Heart left ventricle (tissue), 13 donors: ENCODE results near the gene PPP1R11.

Experiments used
- POLR2A ChIP-seq, 2 donors: fragments of 450-650 bp; IDR thresholded peaks; one replicate each; pipeline ENCODE4 v1.6.1; 2017; ENCODE audit warnings: antibody characterized with exemption in 2 of 2, mild to moderate bottlenecking in 2 of 2, moderate library complexity in 2 of 2
- TF ChIP-seq, protein P1 (sequence below), 12 donors: fragments of 200-600 bp; sonication (generic) in 4 of 12; IDR thresholded peaks; one replicate each; pipeline versions ENCODE4 v1.5.0 to v1.8.0; 2018 to 2022; ENCODE audit warnings: antibody characterized with exemption in 12 of 12, mild to moderate bottlenecking in 5 of 12
- donor health status: ischemic (EF 13 %, LVEDD 7.1; RV severe dilation, severe dysfunction).
- donor health status: DM: no; HTN: yes; CAD: no.
- donor health status: DM: no; HTN: no; CAD: no.
- donor health status: ischemic (EF 25% LVEDD 6.9; RV normal size, moderate dysfunction).
- donor health status: ischemic (EF 25% LVEDD 5.7; RV mildly dilated, moderate dysfunction).
- donor health status: ischemic (EF 35%, LVEDD 5.7; RV mildly dilated, moderate dysfunction).
- donor health status: nonischemic (EF 11% LVEDD 7.7; RV severe dilation, severe dysfunction).
- donor health status: DM: yes; HTN: yes; CAD: no.
- donor health status: PGD.
- donor health status: ischemic (EF 29% LVEDD 5.4; RV normal size, mild dysfunction).
- donor health status: nonischemic (EF 23%, LVEDD 6.1; RV moderate dilation, normal function).

DNA sequence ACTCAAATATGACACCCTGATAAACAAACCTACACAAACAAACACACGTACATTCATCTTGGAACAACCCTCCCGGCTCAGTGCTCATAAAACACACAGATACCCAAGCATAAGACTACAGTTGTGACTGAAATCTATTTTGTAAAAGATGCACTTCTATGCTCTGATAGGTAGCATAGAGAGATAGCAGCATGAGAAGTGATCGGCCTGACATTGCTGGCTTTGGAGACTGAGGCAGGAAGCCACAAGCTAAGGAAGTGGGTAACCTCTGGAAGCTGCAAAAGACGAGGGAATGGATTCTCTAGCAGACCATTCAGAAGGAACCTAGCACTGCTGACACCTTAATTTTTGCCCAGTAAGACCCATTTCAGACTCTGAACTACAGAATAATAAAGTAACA lies 10.2 kb downstream of the PPP1R11 start:
- TF ChIP-seq, protein P1, sequence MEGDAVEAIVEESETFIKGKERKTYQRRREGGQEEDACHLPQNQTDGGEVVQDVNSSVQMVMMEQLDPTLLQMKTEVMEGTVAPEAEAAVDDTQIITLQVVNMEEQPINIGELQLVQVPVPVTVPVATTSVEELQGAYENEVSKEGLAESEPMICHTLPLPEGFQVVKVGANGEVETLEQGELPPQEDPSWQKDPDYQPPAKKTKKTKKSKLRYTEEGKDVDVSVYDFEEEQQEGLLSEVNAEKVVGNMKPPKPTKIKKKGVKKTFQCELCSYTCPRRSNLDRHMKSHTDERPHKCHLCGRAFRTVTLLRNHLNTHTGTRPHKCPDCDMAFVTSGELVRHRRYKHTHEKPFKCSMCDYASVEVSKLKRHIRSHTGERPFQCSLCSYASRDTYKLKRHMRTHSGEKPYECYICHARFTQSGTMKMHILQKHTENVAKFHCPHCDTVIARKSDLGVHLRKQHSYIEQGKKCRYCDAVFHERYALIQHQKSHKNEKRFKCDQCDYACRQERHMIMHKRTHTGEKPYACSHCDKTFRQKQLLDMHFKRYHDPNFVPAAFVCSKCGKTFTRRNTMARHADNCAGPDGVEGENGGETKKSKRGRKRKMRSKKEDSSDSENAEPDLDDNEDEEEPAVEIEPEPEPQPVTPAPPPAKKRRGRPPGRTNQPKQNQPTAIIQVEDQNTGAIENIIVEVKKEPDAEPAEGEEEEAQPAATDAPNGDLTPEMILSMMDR (IDR thresholded peaks at IDR 0.05): no peak
- no peak for TF ChIP-seq POLR2A (IDR thresholded peaks at IDR 0.05)
